Osteoblast (primary cell): ENCODE results near the gene ELN. TPM values are rescaled to one million over a fixed set of nuclear protein-coding genes. Genes with fewer than 3 reads are reported as not detected.
A peak's percentile ranks its signal among the peaks of the same experiment; 100 is the strongest.

Experiments
- DNase-seq: peaks from one replicate; pipeline ENCODE4 v3.0.0; 2011; ENCODE audit warnings: low spot score, mixed read lengths; ENCODE audit not compliant: insufficient read length; ENCODE audit errors: missing footprints
- H2AFZ ChIP-seq: 2 replicates; pipeline ENCODE4 v1.6.0; 2011; ENCODE audit warnings: mild to moderate bottlenecking, low read length
- H3K27ac ChIP-seq: 2 replicates; pipeline ENCODE4 v1.5.1; 2011; ENCODE audit warnings: mild to moderate bottlenecking, low read depth, low read length, moderate library complexity
- H3K27me3 ChIP-seq: 2 replicates; pipeline ENCODE4 v1.6.0; 2012; ENCODE audit warnings: mild to moderate bottlenecking, control low read depth, inconsistent platforms, low read length, moderate library complexity; ENCODE audit not compliant: insufficient read depth
- H3K36me3 ChIP-seq: 2 replicates; pipeline ENCODE4 v1.5.1; 2011; ENCODE audit warnings: mild to moderate bottlenecking, low read length, control low read depth, moderate library complexity; ENCODE audit not compliant: insufficient read depth
- H3K4me1 ChIP-seq: 2 replicates; pipeline ENCODE4 v1.5.1; 2011; ENCODE audit warnings: mild to moderate bottlenecking, low read length, control low read depth, moderate library complexity; ENCODE audit not compliant: insufficient read depth
- H3K4me2 ChIP-seq: 2 replicates; pipeline ENCODE4 v1.6.0; 2011; ENCODE audit warnings: mild to moderate bottlenecking, low read length; ENCODE audit not compliant: insufficient read depth
- H3K4me3 ChIP-seq: fragments of 200-600 bp; sonication (generic); 3 replicates; pipeline ENCODE4 v1.5.1; 2012; ENCODE audit warnings: mild to moderate bottlenecking, low read length, inconsistent platforms; ENCODE audit not compliant: insufficient read depth
- H3K79me2 ChIP-seq: 2 replicates; pipeline ENCODE4 v1.6.0; 2012; ENCODE audit warnings: mild to moderate bottlenecking, low read length, control low read depth, inconsistent platforms; ENCODE audit not compliant: insufficient read depth
- H3K9me3 ChIP-seq: 2 replicates; pipeline ENCODE4 v1.5.1; 2011; ENCODE audit warnings: low read depth, low read length, control low read depth
- H4K20me1 ChIP-seq: 2 replicates; pipeline ENCODE4 v1.6.0; 2012; ENCODE audit warnings: mild to moderate bottlenecking, low read length, control low read depth; ENCODE audit not compliant: insufficient read depth
- CTCF ChIP-seq: IDR thresholded peaks from 2 replicates; pipeline ENCODE4 v1.5.1; 2011; ENCODE audit warnings: mild to moderate bottlenecking, low read depth, low read length, moderate library complexity; ENCODE audit errors: extremely low read depth
- total RNA-seq: library from RNA; depleted of rRNA; stranded (reverse); fragments of >200 nt; gene quantifications from 2 replicates; pipeline ENCODE4 v1.2.3, GENCODE V29; 2012

The ELN gene
- total RNA-seq, 1 donor, result 69.1 TPM

- Histone ChIP-seq H4K20me1 (no peaks in the 10 kb centered on the region), H3K36me3 (no peaks in the 10 kb centered on the region), H3K27me3 (peaks cover 6% of the 10 kb centered on the region), H3K27ac (no peak overlapping the region), H2AFZ (no peak overlapping the region), H3K79me2 (no peaks in the 10 kb centered on the region), H3K4me1 (peaks cover 21% of the 10 kb centered on the region), H3K9me3 (no peaks in the 10 kb centered on the region), H3K4me3 (no peak overlapping the region), H3K4me2 (no peak overlapping the region)
- DNase-seq, result peak; percentile 59
- TF ChIP-seq CTCF, result no peak
These were observed 46.0 kb upstream of the ELN start for GRCh38 chr7:73981933-73982332.

GRCh38 chr7:73983437-73984164 lies 44.4 kb upstream of the ELN start:
- Histone ChIP-seq H2AFZ (no peak overlapping the region), H3K4me2 (no peak overlapping the region), H3K9me3 (no peaks in the 10 kb centered on the region), H3K4me3 (no peak overlapping the region), H3K27ac (no peak overlapping the region), H3K79me2 (no peaks in the 10 kb centered on the region), H3K4me1 (peaks cover 7% of the 10 kb centered on the region), H3K27me3 (peaks cover 6% of the 10 kb centered on the region), H3K36me3 (no peaks in the 10 kb centered on the region), H4K20me1 (no peaks in the 10 kb centered on the region)
- no peak for TF ChIP-seq CTCF
- DNase-seq, result peak; percentile 36

- no peaks in the 10 kb centered on the region for H4K20me1 ChIP-seq
- TF ChIP-seq CTCF, result no peak
These were observed 43.3 kb upstream of the ELN start for GRCh38 chr7:73984481-73985205.

GRCh38 chr7:73985737-73986141 lies 42.2 kb upstream of the ELN start:
- Histone ChIP-seq H3K27ac (no peak overlapping the region), H3K4me1 (no peaks in the 10 kb centered on the region), H3K4me3 (no peak overlapping the region), H3K79me2 (no peaks in the 10 kb centered on the region), H3K36me3 (no peaks in the 10 kb centered on the region), H3K4me2 (no peak overlapping the region), H4K20me1 (no peaks in the 10 kb centered on the region), H3K27me3 (peaks cover 6% of the 10 kb centered on the region), H3K9me3 (no peaks in the 10 kb centered on the region), H2AFZ (no peak overlapping the region)
- TF ChIP-seq CTCF, result no peak
- peak; percentile 82 for DNase-seq

More at GRCh38 chr7:73984481-73985205, 43.3 kb upstream of the ELN start:
- no peak overlapping the region for H3K4me2 ChIP-seq
- DNase-seq, result peak; percentile 53
- H3K4me3 ChIP-seq, result no peak overlapping the region
- H3K4me1 ChIP-seq, result no peaks in the 10 kb centered on the region
- peaks cover 6% of the 10 kb centered on the region for H3K27me3 ChIP-seq
- H3K36me3 ChIP-seq, result no peaks in the 10 kb centered on the region
- H3K27ac ChIP-seq, result no peak overlapping the region
- H2AFZ ChIP-seq, result no peak overlapping the region
- no peaks in the 10 kb centered on the region for H3K9me3 ChIP-seq
- H3K79me2 ChIP-seq, result no peaks in the 10 kb centered on the region
